DOHH2 (cell line): ENCODE measurements around the gene UBASH3B.

Source experiments
- H3F3A ChIP-seq: fragments of 200-600 bp; sonication (generic), shearing (Covaris generic); 2 replicates; pipeline ENCODE4 v1.6.0; 2016; ENCODE audit warnings: antibody characterized with exemption, mild to moderate bottlenecking; ENCODE audit not compliant: control insufficient read depth, insufficient read depth
- H3K27ac ChIP-seq: fragments of 200-600 bp; sonication (generic); 2 replicates; pipeline ENCODE4 v1.5.1; 2014; ENCODE audit warnings: low read depth, mild to moderate bottlenecking, low read length, moderate library complexity
- H3K27me3 ChIP-seq: fragments of 200-600 bp; sonication (generic); 2 replicates; pipeline ENCODE4 v1.6.1; 2014; ENCODE audit warnings: mild to moderate bottlenecking, low read length, mixed read lengths; ENCODE audit not compliant: control insufficient read depth
- H3K36me3 ChIP-seq: fragments of 200-600 bp; sonication (generic); 2 replicates; pipeline ENCODE4 v1.6.1; 2014; ENCODE audit warnings: mild to moderate bottlenecking, low read length, moderate library complexity, mixed read lengths; ENCODE audit not compliant: control insufficient read depth
- H3K4me1 ChIP-seq: fragments of 200-600 bp; sonication (generic); 2 replicates; pipeline ENCODE4 v1.6.1; 2014; ENCODE audit warnings: mild to moderate bottlenecking, low read length, mixed read lengths; ENCODE audit not compliant: control insufficient read depth
- H3K4me2 ChIP-seq: fragments of 200-600 bp; sonication (generic); 2 replicates; pipeline ENCODE4 v1.6.0; 2014; ENCODE audit warnings: mild to moderate bottlenecking, low read length, moderate library complexity
- H3K4me3 ChIP-seq: fragments of 200-600 bp; sonication (generic); 2 replicates; pipeline ENCODE4 v1.5.1; 2014; ENCODE audit warnings: mild to moderate bottlenecking, low read length, mixed read lengths
- H3K79me2 ChIP-seq: fragments of 200-600 bp; sonication (generic); 2 replicates; pipeline ENCODE4 v1.6.1; 2014; ENCODE audit warnings: mild to moderate bottlenecking, low read length, mixed read lengths; ENCODE audit not compliant: control insufficient read depth
- H3K9me2 ChIP-seq: fragments of 200-600 bp; sonication (generic); replicated peaks from 2 replicates; pipeline ENCODE4 v1.6.1; 2014; ENCODE audit warnings: mild to moderate bottlenecking, low read length, mixed read lengths; ENCODE audit not compliant: control insufficient read depth
- H3K9me3 ChIP-seq: fragments of 200-600 bp; sonication (generic); 2 replicates; pipeline ENCODE4 v1.6.1; 2014; ENCODE audit warnings: antibody characterized with exemption, low read length, mixed read lengths; ENCODE audit not compliant: control insufficient read depth, insufficient read depth
- H4K20me1 ChIP-seq: fragments of 200-600 bp; sonication (generic); 2 replicates; pipeline ENCODE4 v1.6.0; 2014; ENCODE audit warnings: low read depth, mild to moderate bottlenecking, antibody characterized with exemption, low read length, moderate library complexity; ENCODE audit not compliant: control insufficient read depth, insufficient read depth
- EZH2phosphoT487 ChIP-seq: fragments of 200-600 bp; sonication (generic); IDR thresholded peaks from 2 replicates; pipeline ENCODE4 v1.6.1; 2017; ENCODE audit warnings: borderline replicate concordance, mild to moderate bottlenecking, antibody characterized with exemption, low read length, moderate library complexity, mixed read lengths
- TF ChIP-seq, protein P1 (sequence below): fragments of 200-600 bp; sonication (generic); IDR thresholded peaks from one replicate; pipeline ENCODE4 v1.5.1; 2014; ENCODE audit warnings: antibody characterized with exemption, mild to moderate bottlenecking, low read depth, low read length; ENCODE audit not compliant: poor library complexity, severe bottlenecking

UBASH3B gene

GRCh38 chr11:122734848-122735496 lies 79.5 kb downstream of the UBASH3B start:
- peak overlapping the region; percentile 32; the same call in 1 of the 2 replicates for H3K4me2 ChIP-seq
- peaks cover 51% of the 10 kb centered on the region for H3K4me1 ChIP-seq
- H3K9me2 ChIP-seq, result no peaks in the 10 kb centered on the region
- no peaks in the 10 kb centered on the region for H3K36me3 ChIP-seq
- H3K4me3 ChIP-seq, result no peak overlapping the region
- no peaks in the 10 kb centered on the region for H4K20me1 ChIP-seq
- TF ChIP-seq, protein P1, sequence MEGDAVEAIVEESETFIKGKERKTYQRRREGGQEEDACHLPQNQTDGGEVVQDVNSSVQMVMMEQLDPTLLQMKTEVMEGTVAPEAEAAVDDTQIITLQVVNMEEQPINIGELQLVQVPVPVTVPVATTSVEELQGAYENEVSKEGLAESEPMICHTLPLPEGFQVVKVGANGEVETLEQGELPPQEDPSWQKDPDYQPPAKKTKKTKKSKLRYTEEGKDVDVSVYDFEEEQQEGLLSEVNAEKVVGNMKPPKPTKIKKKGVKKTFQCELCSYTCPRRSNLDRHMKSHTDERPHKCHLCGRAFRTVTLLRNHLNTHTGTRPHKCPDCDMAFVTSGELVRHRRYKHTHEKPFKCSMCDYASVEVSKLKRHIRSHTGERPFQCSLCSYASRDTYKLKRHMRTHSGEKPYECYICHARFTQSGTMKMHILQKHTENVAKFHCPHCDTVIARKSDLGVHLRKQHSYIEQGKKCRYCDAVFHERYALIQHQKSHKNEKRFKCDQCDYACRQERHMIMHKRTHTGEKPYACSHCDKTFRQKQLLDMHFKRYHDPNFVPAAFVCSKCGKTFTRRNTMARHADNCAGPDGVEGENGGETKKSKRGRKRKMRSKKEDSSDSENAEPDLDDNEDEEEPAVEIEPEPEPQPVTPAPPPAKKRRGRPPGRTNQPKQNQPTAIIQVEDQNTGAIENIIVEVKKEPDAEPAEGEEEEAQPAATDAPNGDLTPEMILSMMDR, result no peak
- H3K27me3 ChIP-seq, result no peaks in the 10 kb centered on the region
- no peaks in the 10 kb centered on the region for H3K9me3 ChIP-seq
- no peaks in the 10 kb centered on the region for H3F3A ChIP-seq
- H3K79me2 ChIP-seq, result no peaks in the 10 kb centered on the region
- no peak overlapping the region for H3K27ac ChIP-seq

DNA sequence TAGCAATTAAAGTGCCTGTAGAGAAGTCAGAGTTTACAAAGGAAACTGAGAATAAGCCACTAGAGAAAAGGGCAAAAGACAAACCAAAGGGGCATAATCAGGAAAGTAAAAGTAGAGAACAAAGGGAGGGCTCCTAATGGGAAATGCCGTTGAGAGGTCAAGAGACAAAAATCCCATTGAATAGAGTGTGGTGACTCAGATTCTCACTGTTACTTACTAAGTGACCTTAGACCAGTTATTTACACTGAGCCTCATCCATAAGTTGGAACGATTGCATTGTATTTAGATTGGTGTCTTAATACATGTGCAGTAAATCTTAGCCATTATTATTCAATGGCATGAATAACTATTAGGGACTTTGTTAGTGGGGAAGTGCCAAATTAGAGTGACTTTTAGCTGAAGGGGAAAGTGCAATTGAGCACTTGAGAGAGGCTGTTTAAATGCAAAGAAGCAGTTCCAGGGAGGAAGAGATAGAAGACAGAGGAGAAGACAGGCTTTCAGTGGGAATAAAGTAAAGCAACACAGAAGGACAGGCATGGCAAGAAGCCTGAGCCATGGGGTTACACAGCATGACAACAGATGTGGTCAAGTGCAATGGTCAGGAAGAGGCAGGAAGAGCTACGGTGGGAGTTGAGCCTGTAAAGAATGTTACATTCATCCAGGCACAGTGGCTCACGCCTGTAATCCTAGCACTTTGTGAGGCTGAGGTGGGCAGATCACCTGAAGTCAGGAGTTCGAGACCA lies 82.6 kb downstream of the UBASH3B start:
- H3K9me2 ChIP-seq, result no peaks in the 10 kb centered on the region
- H3K27ac ChIP-seq, result no peak overlapping the region
- no peaks in the 10 kb centered on the region for H3K79me2 ChIP-seq
- no peaks in the 10 kb centered on the region for H3K9me3 ChIP-seq
- no peak overlapping the region for H3K4me3 ChIP-seq
- H3K4me2 ChIP-seq, result no peak overlapping the region
- H3K4me1 ChIP-seq, result peaks cover 51% of the 10 kb centered on the region
- H3F3A ChIP-seq, result 0 out of 2 replicates have a peak, but pooled peaks cover 4% of the 10 kb centered on the region
- no peaks in the 10 kb centered on the region for H3K27me3 ChIP-seq
- TF ChIP-seq, protein P1, result no peak
- TF ChIP-seq EZH2phosphoT487, result no peak
- no peaks in the 10 kb centered on the region for H4K20me1 ChIP-seq
- no peaks in the 10 kb centered on the region for H3K36me3 ChIP-seq

DNA sequence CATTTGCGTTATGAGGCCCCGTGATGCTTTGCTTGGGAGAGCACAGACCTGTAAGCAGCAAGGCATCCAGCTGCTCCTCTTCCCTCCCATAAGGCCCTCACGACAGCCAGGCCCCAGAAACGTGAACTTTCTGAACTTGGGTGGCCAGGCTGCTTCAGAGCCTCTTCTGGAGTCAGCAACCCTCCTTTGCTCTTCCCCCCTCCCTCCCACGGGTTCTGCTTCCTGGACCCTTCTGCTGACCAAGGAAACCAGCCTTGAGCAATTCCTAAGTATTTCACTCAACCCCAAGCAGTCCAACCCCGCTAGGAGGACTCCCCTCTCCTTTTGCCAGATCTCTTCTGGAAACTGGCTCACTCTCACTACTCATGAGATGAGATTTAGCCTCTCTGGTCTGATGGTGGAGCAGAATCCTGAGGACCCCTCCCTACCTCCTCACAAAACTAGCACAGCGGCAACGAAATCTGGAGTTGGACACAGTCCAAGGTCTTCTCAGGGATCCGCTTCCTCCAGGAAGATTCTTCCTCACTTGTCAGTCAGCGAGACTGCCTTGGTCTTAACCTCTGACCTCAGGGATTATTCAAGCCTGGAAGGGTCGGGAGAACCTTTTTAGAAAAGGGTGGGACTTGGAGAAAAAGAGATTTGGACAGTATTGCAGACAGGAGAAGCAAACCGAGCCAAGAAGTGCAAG lies 86.2 kb downstream of the UBASH3B start:
- Histone ChIP-seq H3K4me1 (peaks cover 57% of the 10 kb centered on the region), H3K27ac (no peak overlapping the region), H3K9me3 (no peaks in the 10 kb centered on the region), H3K9me2 (no peaks in the 10 kb centered on the region), H3K4me3 (no peak overlapping the region), H3K79me2 (peaks cover 24% of the 10 kb centered on the region), H3K36me3 (no peaks in the 10 kb centered on the region), H3K27me3 (no peaks in the 10 kb centered on the region), H3F3A (0 out of 2 replicates have a peak, but pooled peaks cover 4% of the 10 kb centered on the region), H4K20me1 (no peaks in the 10 kb centered on the region), H3K4me2 (no peak overlapping the region)
- TF ChIP-seq EZH2phosphoT487, result no peak
- TF ChIP-seq, protein P1, result no peak
